ENCODE data around the gene COPE. TPM values are rescaled to one million over a fixed set of nuclear protein-coding genes. Genes with fewer than 3 reads are reported as not detected.

Gene COPE
- total RNA-seq, 1 donor from 2014 or later: 192 TPM

- DNase-seq (ENCODE audit: low spot score, unreplicated experiment): no peak
- Mint-ChIP-seq H3K4me3 (ENCODE audit: low read depth) (no peak overlapping the region), H3K9me3 (ENCODE audit: low read depth) (no peaks in the 10 kb centered on the region), H3K36me3 (ENCODE audit: insufficient read depth) (peaks cover 19% of the 10 kb centered on the region), H3K4me1 (ENCODE audit: low read depth) (no peaks in the 10 kb centered on the region), H3K27me3 (no peaks in the 10 kb centered on the region), H3K27ac (no peak overlapping the region)
- no peak for TF ChIP-seq CTCF (IDR thresholded peaks at IDR 0.05; ENCODE audit: unreplicated experiment)
These were observed 56.0 kb downstream of the COPE start for GRCh38 chr19:18862976-18863842.

- Mint-ChIP-seq H3K27me3 (no peaks in the 10 kb centered on the region), H3K9me3 (ENCODE audit: low read depth) (no peaks in the 10 kb centered on the region), H3K4me1 (ENCODE audit: low read depth) (no peaks in the 10 kb centered on the region), H3K36me3 (ENCODE audit: insufficient read depth) (peaks cover 16% of the 10 kb centered on the region), H3K27ac (no peak overlapping the region), H3K4me3 (ENCODE audit: low read depth) (no peak overlapping the region)
- DNase-seq (ENCODE audit: low spot score, unreplicated experiment): no peak
- no peak for TF ChIP-seq CTCF (IDR thresholded peaks at IDR 0.05; ENCODE audit: unreplicated experiment)
These were observed 57.3 kb downstream of the COPE start for GRCh38 chr19:18861917-18862316.

- no peak for DNase-seq (ENCODE audit: low spot score, unreplicated experiment)
- Mint-ChIP-seq H3K27ac (peak overlapping the region; percentile 64), H3K27me3 (no peaks in the 10 kb centered on the region), H3K4me1 (ENCODE audit: low read depth) (no peaks in the 10 kb centered on the region), H3K4me3 (ENCODE audit: low read depth) (no peak overlapping the region), H3K9me3 (ENCODE audit: low read depth) (no peaks in the 10 kb centered on the region), H3K36me3 (ENCODE audit: insufficient read depth) (peaks cover 11% of the 10 kb centered on the region)
- no peak for TF ChIP-seq CTCF (IDR thresholded peaks at IDR 0.05; ENCODE audit: unreplicated experiment)
These were observed 58.0 kb downstream of the COPE start for GRCh38 chr19:18861235-18861634.

- TF ChIP-seq CTCF (IDR thresholded peaks at IDR 0.05; ENCODE audit: unreplicated experiment): no peak
- DNase-seq (ENCODE audit: low spot score, unreplicated experiment): no peak
- H3K4me1 Mint-ChIP-seq (ENCODE audit: low read depth): no peaks in the 10 kb centered on the region
- H3K36me3 Mint-ChIP-seq (ENCODE audit: insufficient read depth): peaks cover 10% of the 10 kb centered on the region
- no peak overlapping the region for H3K27ac Mint-ChIP-seq
- H3K9me3 Mint-ChIP-seq (ENCODE audit: low read depth): no peaks in the 10 kb centered on the region
- no peaks in the 10 kb centered on the region for H3K27me3 Mint-ChIP-seq
- no peak overlapping the region for H3K4me3 Mint-ChIP-seq (ENCODE audit: low read depth)
These were observed 58.5 kb downstream of the COPE start for GRCh38 chr19:18860725-18861124.

GRCh38 chr19:18860302-18860700 lies 58.9 kb downstream of the COPE start:
- TF ChIP-seq CTCF (IDR thresholded peaks at IDR 0.05; ENCODE audit: unreplicated experiment): no peak
- no peak overlapping the region for H3K4me3 Mint-ChIP-seq (ENCODE audit: low read depth)
- no peak for DNase-seq (ENCODE audit: low spot score, unreplicated experiment)
- H3K27ac Mint-ChIP-seq: no peak overlapping the region
- H3K9me3 Mint-ChIP-seq (ENCODE audit: low read depth): no peaks in the 10 kb centered on the region
- peaks cover 12% of the 10 kb centered on the region for H3K36me3 Mint-ChIP-seq (ENCODE audit: insufficient read depth)
- no peaks in the 10 kb centered on the region for H3K27me3 Mint-ChIP-seq
- H3K4me1 Mint-ChIP-seq (ENCODE audit: low read depth): no peaks in the 10 kb centered on the region

Measured in progenitor cell of endocrine pancreas (in vitro differentiated cells).